ENCODE results near the gene SH3BP2. TPM values are rescaled to one million over a fixed set of nuclear protein-coding genes. Genes with fewer than 3 reads are reported as not detected.

The SH3BP2 gene
- polyA plus RNA-seq, 1 donor from 2014 or later: 87.9 TPM

GRCh38 chr4:2849267-2850152 is 56.6 kb downstream of the SH3BP2 start:
- Histone ChIP-seq H3K9me2 (ENCODE audit: insufficient read depth, low read length) (no peaks in the 10 kb centered on the region), H4K20me1 (ENCODE audit: insufficient read depth) (peaks cover 16% of the 10 kb centered on the region), H3K4me3 (ENCODE audit: low read length) (no peak overlapping the region), H3K9me3 (ENCODE audit: low read length) (no peaks in the 10 kb centered on the region), H3K36me3 (ENCODE audit: insufficient read depth, low read length) (no peaks in the 10 kb centered on the region), H3K27ac (ENCODE audit: low read length) (no peak overlapping the region), H2AFZ (ENCODE audit: low read depth, low read length) (no peak overlapping the region), H3K9ac (ENCODE audit: low read length) (no peak overlapping the region), H3K27me3 (ENCODE audit: insufficient read depth, low read depth, low read length) (no peaks in the 10 kb centered on the region), H3K4me2 (ENCODE audit: low read length) (no peak overlapping the region), H3F3A (ENCODE audit: insufficient read depth, low read length, poor library complexity, severe bottlenecking) (no peaks in the 10 kb centered on the region), H3K79me2 (replicated peaks; ENCODE audit: insufficient read depth, low read length) (peaks cover 78% of the 10 kb centered on the region)
- no peak for TF ChIP-seq TAF1 (IDR thresholded peaks at IDR 0.05; ENCODE audit: low read depth)
- TF ChIP-seq POLR2AphosphoS5 (IDR thresholded peaks at IDR 0.05): no peak
- TF ChIP-seq EP300 (conservative IDR thresholded peaks at IDR 0.05; ENCODE audit: poor library complexity, severe bottlenecking): no peak
- TF ChIP-seq EZH2 (IDR thresholded peaks at IDR 0.05; ENCODE audit: borderline replicate concordance, insufficient read depth, low read length, poor library complexity, severe bottlenecking): no peak
- TF ChIP-seq MXI1 (conservative IDR thresholded peaks at IDR 0.05; ENCODE audit: poor library complexity, severe bottlenecking): no peak
- TF ChIP-seq RAD21 (conservative IDR thresholded peaks at IDR 0.05): no peak

GRCh38 chr4:2850966-2851798 is 58.3 kb downstream of the SH3BP2 start:
- peaks cover 16% of the 10 kb centered on the region for H4K20me1 ChIP-seq (ENCODE audit: insufficient read depth)
- no peaks in the 10 kb centered on the region for H3K9me2 ChIP-seq (ENCODE audit: insufficient read depth, low read length)
- H3K79me2 ChIP-seq (replicated peaks; ENCODE audit: insufficient read depth, low read length): peaks cover 79% of the 10 kb centered on the region
- no peaks in the 10 kb centered on the region for H3K9me3 ChIP-seq (ENCODE audit: low read length)
- no peak overlapping the region for H3K4me2 ChIP-seq (ENCODE audit: low read length)
- H3K9ac ChIP-seq (ENCODE audit: low read length): no peak overlapping the region
- TF ChIP-seq SMC3 (conservative IDR thresholded peaks at IDR 0.05; ENCODE audit: poor library complexity) (no peak), REST (IDR thresholded peaks at IDR 0.05; ENCODE audit: borderline replicate concordance) (no peak), RAD21 (conservative IDR thresholded peaks at IDR 0.05) (no peak), MXI1 (conservative IDR thresholded peaks at IDR 0.05; ENCODE audit: poor library complexity, severe bottlenecking) (no peak), EP300 (conservative IDR thresholded peaks at IDR 0.05; ENCODE audit: poor library complexity, severe bottlenecking) (no peak), TAF1 (IDR thresholded peaks at IDR 0.05; ENCODE audit: low read depth) (no peak), POLR2AphosphoS5 (IDR thresholded peaks at IDR 0.05) (no peak), EZH2 (IDR thresholded peaks at IDR 0.05; ENCODE audit: borderline replicate concordance, insufficient read depth, low read length, poor library complexity, severe bottlenecking) (no peak), CTCF (IDR thresholded peaks at IDR 0.05; ENCODE audit: poor library complexity, severe bottlenecking) (no peak)
- no peaks in the 10 kb centered on the region for H3K36me3 ChIP-seq (ENCODE audit: insufficient read depth, low read length)
- H3K4me3 ChIP-seq (ENCODE audit: low read length): no peak overlapping the region
- H2AFZ ChIP-seq (ENCODE audit: low read depth, low read length): no peak overlapping the region
- no peaks in the 10 kb centered on the region for H3F3A ChIP-seq (ENCODE audit: insufficient read depth, low read length, poor library complexity, severe bottlenecking)
- H3K27me3 ChIP-seq (ENCODE audit: insufficient read depth, low read depth, low read length): no peaks in the 10 kb centered on the region
- no peak overlapping the region for H3K27ac ChIP-seq (ENCODE audit: low read length)

Measured in neural cell (in vitro differentiated cells).